Measurements from ENCODE around the gene NTPCR.

- TF ChIP-seq, protein P1, sequence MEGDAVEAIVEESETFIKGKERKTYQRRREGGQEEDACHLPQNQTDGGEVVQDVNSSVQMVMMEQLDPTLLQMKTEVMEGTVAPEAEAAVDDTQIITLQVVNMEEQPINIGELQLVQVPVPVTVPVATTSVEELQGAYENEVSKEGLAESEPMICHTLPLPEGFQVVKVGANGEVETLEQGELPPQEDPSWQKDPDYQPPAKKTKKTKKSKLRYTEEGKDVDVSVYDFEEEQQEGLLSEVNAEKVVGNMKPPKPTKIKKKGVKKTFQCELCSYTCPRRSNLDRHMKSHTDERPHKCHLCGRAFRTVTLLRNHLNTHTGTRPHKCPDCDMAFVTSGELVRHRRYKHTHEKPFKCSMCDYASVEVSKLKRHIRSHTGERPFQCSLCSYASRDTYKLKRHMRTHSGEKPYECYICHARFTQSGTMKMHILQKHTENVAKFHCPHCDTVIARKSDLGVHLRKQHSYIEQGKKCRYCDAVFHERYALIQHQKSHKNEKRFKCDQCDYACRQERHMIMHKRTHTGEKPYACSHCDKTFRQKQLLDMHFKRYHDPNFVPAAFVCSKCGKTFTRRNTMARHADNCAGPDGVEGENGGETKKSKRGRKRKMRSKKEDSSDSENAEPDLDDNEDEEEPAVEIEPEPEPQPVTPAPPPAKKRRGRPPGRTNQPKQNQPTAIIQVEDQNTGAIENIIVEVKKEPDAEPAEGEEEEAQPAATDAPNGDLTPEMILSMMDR (IDR thresholded peaks at IDR 0.05) = no peak
- no peak for TF ChIP-seq POLR2A (IDR thresholded peaks at IDR 0.05)
Observed at GRCh38 chr1:232983817-232984567, 33.6 kb downstream of the NTPCR start.
